Endothelial cell of umbilical vein (primary cell): ENCODE data around the gene PPP2R2D. TPM values are rescaled to one million over a fixed set of nuclear protein-coding genes. Genes with fewer than 3 reads are reported as not detected.

Experiments
- BruUV-seq: library from RNA; stranded (reverse); fragments of 400-500 nt; replicated peaks from 2 replicates; lab custom pipeline; 2021; lab: Mats Ljungman, UMichigan
- CTCF ChIA-PET: fragments of 300-600, 350-600 bp; sonication (Branson Sonifier 250); formaldehyde crosslinking; loops from one replicate; lab custom pipeline; 2021; ENCODE audit warnings: antibody characterized with exemption, inconsistent platforms; lab: Charles Lee
- POLR2A ChIA-PET: fragments of 300-600, 350-600 bp; sonication (Branson Sonifier 250); formaldehyde crosslinking; loops from one replicate; lab custom pipeline; 2021; ENCODE audit warnings: antibody characterized with exemption, inconsistent platforms; lab: Charles Lee
- DNase-seq: peaks from one replicate; pipeline ENCODE4 v3.0.0-alpha.2; 2011; ENCODE audit warnings: low read depth, low spot score
- FAIRE-seq: peaks from 2 replicates; lab custom pipeline; 2011; peaks lifted over from hg19 to GRCh38; lab: Jason Lieb, UNC
- H2AFZ ChIP-seq: 2 replicates; pipeline ENCODE4 v1.6.0; 2012; ENCODE audit warnings: low read depth, low read length, control low read depth, inconsistent platforms
- H3K27ac ChIP-seq: 2 replicates; pipeline ENCODE4 v1.5.1; 2011; ENCODE audit warnings: low read depth, mild to moderate bottlenecking, control low read depth, low read length, moderate library complexity; ENCODE audit not compliant: insufficient read depth
- H3K27me3 ChIP-seq, 2 experiments: 2 replicates each; pipeline versions ENCODE4 v1.6.0 to v1.6.1; 2011; ENCODE audit warnings: low read length in 2 of 2, mixed read lengths in 1 of 2; ENCODE audit not compliant: control insufficient read depth in 2 of 2, insufficient read depth in 2 of 2
- H3K36me3 ChIP-seq, 2 experiments: 2 replicates in 1 of 2; 3 replicates in 1 of 2; pipeline ENCODE4 v1.5.1; 2011; ENCODE audit warnings: low read length in 2 of 2, mild to moderate bottlenecking in 1 of 2, moderate library complexity in 1 of 2; ENCODE audit not compliant: control insufficient read depth in 2 of 2, insufficient read depth in 2 of 2; ENCODE audit errors: extremely low read depth in 1 of 2
- H3K4me1 ChIP-seq: 3 replicates; pipeline ENCODE4 v1.5.1; 2011; ENCODE audit warnings: mild to moderate bottlenecking, low read length; ENCODE audit not compliant: control insufficient read depth, insufficient read depth; ENCODE audit errors: extremely low read depth
- H3K4me2 ChIP-seq: 2 replicates; pipeline ENCODE4 v1.6.1; 2011; ENCODE audit warnings: low read length, control low read depth, mixed read lengths; ENCODE audit not compliant: insufficient read depth
- H3K4me3 ChIP-seq, 3 experiments: fragments of 200-600 bp in 1 of 3; sonication (generic), shearing (Covaris generic) in 1 of 3; replicated peaks in 1 of 3; 2 replicates each; pipeline ENCODE4 v1.5.1; 2011 to 2016; ENCODE audit warnings: control low read depth in 3 of 3, low read length in 3 of 3, mild to moderate bottlenecking in 2 of 3, inconsistent platforms in 1 of 3, low read depth in 1 of 3, moderate library complexity in 1 of 3; ENCODE audit not compliant: insufficient read depth in 1 of 3
- H3K79me2 ChIP-seq: 2 replicates; pipeline ENCODE4 v1.6.0; 2012; ENCODE audit warnings: low read length, inconsistent platforms; ENCODE audit not compliant: control insufficient read depth, insufficient read depth
- H3K9ac ChIP-seq: replicated peaks from 2 replicates; pipeline ENCODE3; 2011; ENCODE audit warnings: low read length, control low read depth; ENCODE audit not compliant: insufficient read depth; ENCODE audit errors: extremely low read depth
- H3K9me1 ChIP-seq: replicated peaks from 3 replicates; pipeline ENCODE4 v1.6.0; 2011; ENCODE audit warnings: mild to moderate bottlenecking, low read length; ENCODE audit not compliant: control insufficient read depth, insufficient read depth; ENCODE audit errors: extremely low read depth
- H3K9me3 ChIP-seq: replicated peaks from 2 replicates; pipeline ENCODE4 v1.5.1; 2012; ENCODE audit warnings: low read length, inconsistent platforms; ENCODE audit not compliant: control insufficient read depth, insufficient read depth
- H4K20me1 ChIP-seq: replicated peaks from 2 replicates; pipeline ENCODE3; 2011; ENCODE audit warnings: mild to moderate bottlenecking, low read length; ENCODE audit not compliant: control insufficient read depth, insufficient read depth; ENCODE audit errors: extremely low read depth
- CTCF ChIP-seq, 2 donors: IDR thresholded peaks; 1 replicate in 1 of 2; 2 replicates in 1 of 2; pipeline ENCODE4 v1.5.1; 2011; ENCODE audit warnings: low read length in 2 of 2, mild to moderate bottlenecking in 2 of 2, moderate library complexity in 2 of 2, control low read depth in 1 of 2, inconsistent platforms in 1 of 2, low read depth in 1 of 2; ENCODE audit not compliant: insufficient read depth in 1 of 2; ENCODE audit errors: extremely low read depth in 1 of 2
- EZH2 ChIP-seq: IDR thresholded peaks from 2 replicates; pipeline ENCODE4 v1.6.1; 2012; ENCODE audit warnings: borderline replicate concordance, low read depth, mild to moderate bottlenecking, moderate library complexity, low read length, inconsistent platforms; ENCODE audit not compliant: severe bottlenecking
- FOS ChIP-seq: IDR thresholded peaks from 2 replicates; pipeline ENCODE4 v1.6.1; 2011; ENCODE audit warnings: mild to moderate bottlenecking, low read length, moderate library complexity, borderline replicate concordance; ENCODE audit not compliant: insufficient read depth
- GATA2 ChIP-seq: IDR thresholded peaks from 2 replicates; pipeline ENCODE4 v1.7.0; 2011; ENCODE audit warnings: low read depth, mild to moderate bottlenecking, moderate library complexity, mixed read lengths, low read length; ENCODE audit not compliant: insufficient read length, insufficient read depth
- JUN ChIP-seq: IDR thresholded peaks from 2 replicates; pipeline ENCODE4 v1.6.1; 2011; ENCODE audit warnings: borderline replicate concordance, low read depth; ENCODE audit not compliant: insufficient read length, insufficient read depth
- MAX ChIP-seq: IDR thresholded peaks from 2 replicates; pipeline ENCODE4 v1.6.1; 2011; ENCODE audit not compliant: insufficient read depth, insufficient read length
- MYC ChIP-seq: IDR thresholded peaks from one replicate; pipeline ENCODE4 v1.6.1; 2011; ENCODE audit warnings: mild to moderate bottlenecking, low read depth, low read length
- POLR2A ChIP-seq: IDR thresholded peaks from 2 replicates; pipeline ENCODE4 v1.6.1; 2012; ENCODE audit warnings: low read depth, mild to moderate bottlenecking, control low read depth, low read length
- POLR2AphosphoS5 ChIP-seq: IDR thresholded peaks from 2 replicates; pipeline ENCODE4 v1.6.1; 2012; ENCODE audit warnings: low read depth, mild to moderate bottlenecking, control low read depth, low read length, moderate library complexity; ENCODE audit not compliant: insufficient read depth
- dilution Hi-C: fragments of 300-500 bp; cut with MboI; formaldehyde crosslinking; loops from one replicate; pipeline ENCODE4 v1.15.0; 2019; ENCODE audit warnings: low sequenced_read_pairs; ENCODE audit not compliant: extremely low pct_ligation_motif_present
- intact Hi-C: fragments of 100-400 bp; cut with micrococcal nuclease; formaldehyde crosslinking; loops from one replicate; pipeline ENCODE4 v1.10.0; 2022
- polyA plus RNA-seq, 4 experiments: library from polyadenylated mRNA; depleted of rRNA in 3 of 4; stranded (reverse) in 3 of 4; unstranded in 1 of 4; fragments of >200 nt; gene quantifications; 2 replicates each; pipeline versions ENCODE4 v1.2.1 to v1.2.3, GENCODE V29; 2011 to 2012; ENCODE audit warnings: missing spikeins in 1 of 4
- total RNA-seq: library from RNA; stranded (reverse); gene quantifications from 2 replicates; pipeline ENCODE4 v1.2.3, GENCODE V29; 2021

Gene PPP2R2D
- total and polyA plus RNA-seq, 2 donors (not counting 3 experiments of a cell fraction or from before 2014, with no cell fraction given) = 29.9 to 36.3 TPM

GRCh38 chr10:131982185-131982756 lies 81.5 kb downstream of the PPP2R2D start:
- FAIRE-seq (no peak), DNase-seq (no peak)
- H3K4me2 ChIP-seq = peak overlapping the region; percentile 60
- CTCF ChIA-PET = interaction anchor here (1.0 to 4.0 kb wide), 2 partner anchors 35 to 41 kb away, joined by 4 to 49 read pairs; no protein-coding TSS in a partner anchor
- H3K9ac ChIP-seq = peak overlapping the region; percentile 63
- no peaks in the 10 kb centered on the region for H3K9me3 ChIP-seq
- H3K27ac ChIP-seq = peak overlapping the region; percentile 18
- peak overlapping the region; percentile 86 for H2AFZ ChIP-seq
- no peaks in the 10 kb centered on the region for H3K27me3 ChIP-seq
- peaks cover 38% of the 10 kb centered on the region for H3K79me2 ChIP-seq
- TF ChIP-seq MYC = no peak
- TF ChIP-seq JUN = no peak
- TF ChIP-seq EZH2 = no peak
- TF ChIP-seq POLR2AphosphoS5 = no peak
- TF ChIP-seq GATA2 = no peak
- TF ChIP-seq POLR2A = no peak
- no peak for TF ChIP-seq FOS
- TF ChIP-seq MAX = no peak
- no peak for TF ChIP-seq CTCF (IDR thresholded peaks at IDR 0.05; ENCODE audit: extremely low read depth in 1 of 2, insufficient read depth in 1 of 2, low read depth in 1 of 2, low read length in 2 of 2)
- POLR2A ChIA-PET = interaction anchor here (1.0 to 1.1 kb wide), 2 partner anchors 34 to 81 kb away, joined by 3 read pairs; partner anchors contain the start of gene PPP2R2D
- peaks cover 24% of the 10 kb centered on the region for H3K4me1 ChIP-seq
- dilution Hi-C loops (no loop called here), intact Hi-C loops (no loop called here)
- peak overlapping the region; percentile 32 to 60 (median 52) for H3K4me3 ChIP-seq
- no peaks in the 10 kb centered on the region for H3K36me3 ChIP-seq
- no TSS peak for BruUV-seq
- no peaks in the 10 kb centered on the region for H3K9me1 ChIP-seq
- H4K20me1 ChIP-seq = no peaks in the 10 kb centered on the region
